ENCODE measurements around the gene MZT2B.
"Not testable (repeated sequence)": the region's sequence is repeated elsewhere in the genome, so short reads cannot be mapped to it uniquely, and the experiment has no call there.

Gene MZT2B

GRCh38 chr2:130181880-130182682, at the start of gene MZT2B:
MZT2B (plus strand) TSS chr2:130182262; CDS start chr2:130182283, 21 bp downstream.
- DNase-seq, result peak; percentile 76

GRCh38 chr2:130135692-130136541, 46.1 kb upstream of the MZT2B start:
- DNase-seq, result no peak

- DNase-seq, result not testable (repeated sequence)
These were observed 45.5 kb upstream of the MZT2B start for GRCh38 chr2:130136546-130136945.

- DNase-seq, result not testable (repeated sequence)
These were observed 44.9 kb upstream of the MZT2B start for GRCh38 chr2:130137118-130137517.

GRCh38 chr2:130138326-130138725, 43.7 kb upstream of the MZT2B start:
- not testable (repeated sequence) for DNase-seq

GRCh38 chr2:130138841-130139251, 43.2 kb upstream of the MZT2B start:
- peak; percentile 0 for DNase-seq

- DNase-seq, result not testable (repeated sequence)
These were observed 42.5 kb upstream of the MZT2B start for GRCh38 chr2:130139331-130140280.

GRCh38 chr2:130140516-130140915, 41.5 kb upstream of the MZT2B start:
- not testable (repeated sequence) for DNase-seq

- DNase-seq, result not testable (repeated sequence)
These were observed 41.1 kb upstream of the MZT2B start for GRCh38 chr2:130141002-130141401.

- DNase-seq, result not testable (repeated sequence)
These were observed 40.3 kb upstream of the MZT2B start for GRCh38 chr2:130141645-130142370.

GRCh38 chr2:130142396-130143265, 39.4 kb upstream of the MZT2B start:
- DNase-seq, result not testable (repeated sequence)

GRCh38 chr2:130143266-130144039, 38.6 kb upstream of the MZT2B start:
- not testable (repeated sequence) for DNase-seq

- peak; percentile 72 for DNase-seq
These were observed 37.1 kb upstream of the MZT2B start, which contains the start of gene CCDC74B for GRCh38 chr2:130145006-130145414. CCDC74B (minus strand) TSS chr2:130145112; CDS start chr2:130144996, 116 bp downstream.

GRCh38 chr2:130148515-130148914, 33.5 kb upstream of the MZT2B start:
- DNase-seq, result peak; percentile 12

GRCh38 chr2:130150181-130151144, 31.6 kb upstream of the MZT2B start:
- no peak for DNase-seq

- not testable (repeated sequence) for DNase-seq
These were observed 30.9 kb upstream of the MZT2B start for GRCh38 chr2:130151145-130151512.

GRCh38 chr2:130152136-130152815, 29.8 kb upstream of the MZT2B start:
- DNase-seq, result not testable (repeated sequence)
